Uterus (tissue), 4 donors: ENCODE results near the gene GADD45A. TPM values are rescaled to one million over a fixed set of nuclear protein-coding genes. Genes with fewer than 3 reads are reported as not detected.
A peak's percentile ranks its signal among the peaks of the same experiment; 100 is the strongest.

Source experiments
- DNase-seq, 2 donors: peaks; one replicate each; pipeline ENCODE4 v3.0.0-alpha.2; 2019 to 2020
- H3K27ac ChIP-seq, 2 donors: fragments of 200-600 bp; sonication (generic); 1 replicate in 1 of 2; 2 replicates in 1 of 2; pipeline ENCODE4 v1.5.1; 2016 to 2018
- H3K27me3 ChIP-seq, 2 donors: fragments of 200-600 bp; sonication (generic); one replicate each; pipeline ENCODE4 v1.5.1; 2018 to 2019; ENCODE audit warnings: control low read depth in 1 of 2
- H3K36me3 ChIP-seq, 2 donors: fragments of 200-600 bp; sonication (generic); one replicate each; pipeline ENCODE4 v1.5.1; 2019; ENCODE audit warnings: control low read depth in 1 of 2
- H3K4me1 ChIP-seq, 2 donors: fragments of 200-600 bp; sonication (generic); one replicate each; pipeline ENCODE4 v1.5.1; 2018 to 2019; ENCODE audit warnings: control low read depth in 1 of 2
- H3K4me3 ChIP-seq, 2 donors: fragments of 200-600 bp; sonication (generic); 1 replicate in 1 of 2; 2 replicates in 1 of 2; pipeline ENCODE4 v1.5.1; 2018 to 2019; ENCODE audit warnings: mild to moderate bottlenecking in 1 of 2
- H3K9me3 ChIP-seq, 2 donors: fragments of 200-600 bp; sonication (generic); one replicate each; pipeline ENCODE4 v1.5.1; 2019; ENCODE audit warnings: control low read depth in 1 of 2
- POLR2A ChIP-seq, 2 donors: fragments of 450-650 bp; IDR thresholded peaks; one replicate each; pipeline ENCODE4 v1.6.1; 2016; ENCODE audit warnings: antibody characterized with exemption in 2 of 2, mild to moderate bottlenecking in 1 of 2, moderate library complexity in 1 of 2
- intact Hi-C: fragments of 100-400 bp; cut with DNase I; formaldehyde crosslinking; loops from one replicate; pipeline ENCODE4 v1.15.1; 2023; ENCODE audit warnings: low total_unique reads
- total RNA-seq, 4 donors: library from RNA; depleted of rRNA in 3 of 4; stranded (reverse); fragments of >200 nt in 3 of 4; gene quantifications; one replicate each; pipeline versions ENCODE4 v1.1.0 to v1.2.4, GENCODE V29; 2014 to 2023
- TF ChIP-seq, protein P1 (sequence below), 4 experiments: fragments of 200-600 bp in 2 of 4; fragments of 450-650 bp in 2 of 4; sonication (generic) in 2 of 4; IDR thresholded peaks; one replicate each; pipeline ENCODE4 v1.5.1; 2016 to 2019; ENCODE audit warnings: antibody characterized with exemption in 4 of 4, mild to moderate bottlenecking in 2 of 4, moderate library complexity in 1 of 4
- donor health status: DM: yes; HTN: yes; CAD: no.

GADD45A gene
- total RNA-seq, 4 donors from 2014 or later: 11.1 to 35.6 (median 20.3) TPM

DNA sequence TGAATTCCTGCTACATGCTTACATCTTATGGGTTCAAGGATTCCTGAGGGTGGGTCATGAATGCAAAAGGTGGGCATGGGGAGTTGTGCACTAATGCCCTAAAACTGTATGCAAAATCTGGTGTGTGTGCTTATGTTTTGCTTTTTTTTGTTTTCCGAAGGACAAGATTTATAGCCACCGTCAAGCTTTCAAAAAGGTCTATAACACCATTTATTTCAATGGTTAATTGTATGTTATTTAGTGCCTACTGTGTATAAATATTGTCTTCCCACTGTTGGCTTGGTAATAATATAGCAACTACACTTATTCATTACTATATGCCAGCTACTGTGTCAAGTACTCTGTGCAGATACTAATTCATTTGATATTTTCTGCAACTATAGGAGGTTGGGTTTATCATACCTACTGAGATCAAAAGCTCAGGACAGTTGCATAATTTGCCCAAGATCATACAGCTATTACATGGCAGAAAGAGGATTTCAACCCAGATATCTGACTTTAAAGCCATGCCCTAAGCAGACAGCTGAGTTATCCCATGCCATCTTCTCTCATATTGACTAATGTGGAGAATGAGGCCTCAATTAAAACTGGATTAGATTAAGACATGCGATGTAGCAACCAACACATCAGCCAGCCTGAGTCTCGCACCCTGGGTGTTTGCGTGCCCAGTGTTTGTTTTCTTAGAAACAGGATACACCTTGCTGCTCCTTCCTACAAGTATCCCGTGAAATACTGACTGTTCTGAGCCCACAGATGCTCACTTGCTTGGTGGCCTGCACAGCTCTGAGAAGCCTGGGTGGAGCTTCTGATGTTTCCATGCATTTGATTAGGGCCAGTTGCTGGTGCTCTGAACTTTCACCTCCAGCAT is 34.6 kb downstream of the GADD45A start:
- no peak overlapping the region for H3K27ac ChIP-seq
- no peaks in the 10 kb centered on the region for H3K36me3 ChIP-seq
- peaks cover 0 to 17% of the 10 kb centered on the region in 2 donors for H3K4me1 ChIP-seq
- no peaks in the 10 kb centered on the region for H3K9me3 ChIP-seq
- no peaks in the 10 kb centered on the region for H3K27me3 ChIP-seq
- DNase-seq: no peak
- intact Hi-C loops: no loop called here
- H3K4me3 ChIP-seq: no peak overlapping the region
- TF ChIP-seq POLR2A (IDR thresholded peaks at IDR 0.05): no peak
- TF ChIP-seq, protein P1, sequence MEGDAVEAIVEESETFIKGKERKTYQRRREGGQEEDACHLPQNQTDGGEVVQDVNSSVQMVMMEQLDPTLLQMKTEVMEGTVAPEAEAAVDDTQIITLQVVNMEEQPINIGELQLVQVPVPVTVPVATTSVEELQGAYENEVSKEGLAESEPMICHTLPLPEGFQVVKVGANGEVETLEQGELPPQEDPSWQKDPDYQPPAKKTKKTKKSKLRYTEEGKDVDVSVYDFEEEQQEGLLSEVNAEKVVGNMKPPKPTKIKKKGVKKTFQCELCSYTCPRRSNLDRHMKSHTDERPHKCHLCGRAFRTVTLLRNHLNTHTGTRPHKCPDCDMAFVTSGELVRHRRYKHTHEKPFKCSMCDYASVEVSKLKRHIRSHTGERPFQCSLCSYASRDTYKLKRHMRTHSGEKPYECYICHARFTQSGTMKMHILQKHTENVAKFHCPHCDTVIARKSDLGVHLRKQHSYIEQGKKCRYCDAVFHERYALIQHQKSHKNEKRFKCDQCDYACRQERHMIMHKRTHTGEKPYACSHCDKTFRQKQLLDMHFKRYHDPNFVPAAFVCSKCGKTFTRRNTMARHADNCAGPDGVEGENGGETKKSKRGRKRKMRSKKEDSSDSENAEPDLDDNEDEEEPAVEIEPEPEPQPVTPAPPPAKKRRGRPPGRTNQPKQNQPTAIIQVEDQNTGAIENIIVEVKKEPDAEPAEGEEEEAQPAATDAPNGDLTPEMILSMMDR (IDR thresholded peaks at IDR 0.05): no peak

DNA sequence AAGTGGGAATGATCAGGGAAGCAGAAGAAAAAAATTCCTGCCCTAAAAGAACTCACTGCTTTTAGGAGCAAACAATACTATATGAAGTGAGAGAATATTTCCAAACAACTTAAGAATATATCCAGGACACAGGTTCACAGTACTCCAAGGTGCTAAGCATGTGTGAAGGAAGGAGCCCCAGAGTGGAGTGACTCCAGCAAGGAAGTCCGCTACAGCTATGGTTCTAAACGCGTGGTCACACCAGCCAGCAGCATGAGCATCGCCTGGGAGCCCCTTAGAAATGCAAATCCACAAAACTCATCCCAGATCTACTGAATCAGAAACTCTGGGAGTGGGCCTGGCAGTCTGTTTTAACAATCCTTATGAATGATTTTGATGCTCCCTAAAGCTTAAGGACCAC is 36.1 kb downstream of the GADD45A start:
- Histone ChIP-seq H3K36me3 (no peaks in the 10 kb centered on the region), H3K27me3 (no peaks in the 10 kb centered on the region), H3K4me1 (peaks cover 0 to 17% of the 10 kb centered on the region in 2 donors), H3K4me3 (no peak overlapping the region), H3K9me3 (no peaks in the 10 kb centered on the region), H3K27ac (no peak overlapping the region)
- no peak for DNase-seq
- intact Hi-C loops: no loop called here
- TF ChIP-seq, protein P1 (IDR thresholded peaks at IDR 0.05): no peak
- no peak for TF ChIP-seq POLR2A (IDR thresholded peaks at IDR 0.05)

DNA sequence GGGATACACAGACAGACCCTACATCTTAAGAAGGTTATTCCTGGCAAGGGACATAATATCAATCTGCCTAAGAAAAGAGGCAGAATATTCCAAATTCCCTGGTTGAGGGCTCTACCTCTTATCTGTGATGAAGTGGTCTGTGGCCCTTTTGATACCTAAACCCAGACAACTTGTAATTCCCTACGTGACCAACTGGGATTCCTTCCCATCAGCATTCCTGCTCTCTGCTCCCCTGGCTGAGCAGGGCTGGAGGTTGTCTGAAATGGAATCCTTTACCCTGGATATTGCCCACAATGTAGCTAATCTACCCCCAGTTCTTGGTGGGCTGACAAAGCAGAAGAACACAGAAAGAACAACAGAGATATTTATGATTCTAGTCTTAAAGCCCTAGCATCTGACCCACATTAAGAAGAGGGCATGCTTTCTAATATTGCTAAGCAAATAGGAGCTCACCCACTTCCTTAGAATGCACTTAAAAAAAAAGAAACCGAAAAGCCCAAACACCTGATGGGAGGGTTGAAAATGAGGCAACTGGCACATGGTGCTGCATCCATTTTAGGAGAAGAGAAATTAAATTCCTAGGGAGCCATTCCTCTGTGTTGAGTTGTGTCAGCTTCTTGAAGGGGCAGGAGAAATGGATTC is 36.8 kb downstream of the GADD45A start:
- no peak for DNase-seq
- intact Hi-C loops: no loop called here
- Histone ChIP-seq H3K4me3 (no peak overlapping the region), H3K27ac (peak overlapping the region; percentile 17 to 24), H3K4me1 (peaks cover 0 to 17% of the 10 kb centered on the region in 2 donors), H3K36me3 (no peaks in the 10 kb centered on the region), H3K27me3 (no peaks in the 10 kb centered on the region), H3K9me3 (no peaks in the 10 kb centered on the region)
- no peak for TF ChIP-seq POLR2A (IDR thresholded peaks at IDR 0.05)
- TF ChIP-seq, protein P1 (IDR thresholded peaks at IDR 0.05): no peak

DNA sequence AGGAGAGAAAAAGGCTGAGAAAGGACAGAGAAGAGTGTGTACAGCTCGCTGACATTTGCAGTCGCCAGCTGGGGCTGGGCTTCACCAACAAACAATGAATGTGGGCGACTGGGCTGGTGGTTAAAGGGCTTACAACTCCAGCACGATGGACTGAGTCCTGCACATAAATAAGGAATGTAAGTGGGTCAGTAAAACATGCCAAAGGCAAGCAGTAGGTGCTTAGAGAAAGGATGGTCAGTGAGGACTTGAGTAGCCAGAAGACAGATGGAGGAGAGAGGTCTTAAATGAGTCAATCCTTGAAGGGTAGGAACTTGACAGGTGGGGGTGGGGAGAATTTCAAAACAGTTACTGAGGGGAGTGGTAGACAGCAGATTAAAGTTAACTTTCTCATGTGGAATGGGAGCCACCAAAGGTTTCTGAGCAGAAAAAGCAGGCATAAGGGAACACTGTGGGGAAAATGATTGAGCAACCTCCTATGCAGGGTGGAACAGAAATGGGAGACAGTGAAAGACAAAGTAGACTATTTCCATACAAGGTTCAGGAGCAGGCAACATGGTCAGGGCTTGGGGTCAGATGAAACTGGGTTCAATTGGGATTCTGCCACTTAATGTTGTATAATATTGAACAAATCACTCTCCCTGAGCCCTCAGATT is 37.4 kb downstream of the GADD45A start:
- TF ChIP-seq POLR2A (IDR thresholded peaks at IDR 0.05): no peak
- TF ChIP-seq, protein P1 (IDR thresholded peaks at IDR 0.05): no peak
- Histone ChIP-seq H3K9me3 (no peaks in the 10 kb centered on the region), H3K36me3 (no peaks in the 10 kb centered on the region), H3K27me3 (no peaks in the 10 kb centered on the region), H3K4me3 (no peak overlapping the region), H3K4me1 (peaks cover 0 to 11% of the 10 kb centered on the region in 2 donors), H3K27ac (peak overlapping the region; percentile 17 to 24)
- intact Hi-C loops: no loop called here
- no peak for DNase-seq
